ENCODE measurements around the gene RETSAT. TPM values are rescaled to one million over a fixed set of nuclear protein-coding genes. Genes with fewer than 3 reads are reported as not detected.
"Not testable (repeated sequence)": the region's sequence is repeated elsewhere in the genome, so short reads cannot be mapped to it uniquely, and the experiment has no call there.

Gene RETSAT
- total RNA-seq, 3 donors from 2014 or later, result 154 to 378 (median 278) TPM

GRCh38 chr2:85340034-85340892, 14.1 kb downstream of the RETSAT start:
- no peaks in the 10 kb centered on the region for H3K4me1 ChIP-seq (ENCODE audit: low read depth)
- no peak for TF ChIP-seq CTCF (IDR thresholded peaks at IDR 0.05)
- no peaks in the 10 kb centered on the region for H3K9me3 ChIP-seq
- no peak overlapping the region for H3K4me3 ChIP-seq
- peak; percentile 30 for ATAC-seq
- H3K36me3 ChIP-seq (ENCODE audit: low read depth), result no peaks in the 10 kb centered on the region
- no peak for DNase-seq
- intact Hi-C loops (cut with DNase I, micrococcal nuclease), result no loop called here

DNA sequence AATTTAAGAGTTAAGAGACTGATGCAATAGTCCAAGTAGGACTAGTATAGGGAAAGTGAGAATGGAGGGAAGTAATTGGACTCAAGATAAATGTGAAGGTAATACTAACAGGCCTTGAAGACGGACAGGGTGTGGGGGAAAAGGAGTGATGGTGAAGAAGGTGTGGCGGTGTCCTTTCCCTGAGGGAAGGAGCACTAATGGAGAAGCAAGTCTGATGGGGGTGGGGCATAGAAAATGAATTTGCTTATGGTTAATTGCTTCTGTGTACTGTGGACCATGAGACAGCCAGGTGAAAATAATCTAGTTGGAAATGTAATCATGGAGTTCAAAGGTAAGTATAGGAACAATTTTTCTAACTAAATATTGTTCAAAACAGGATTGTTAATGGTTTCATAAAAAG, 19.4 kb downstream of the RETSAT start:
- Histone ChIP-seq H3K9me3 (no peaks in the 10 kb centered on the region), H3K4me3 (no peak overlapping the region), H3K36me3 (ENCODE audit: low read depth) (no peaks in the 10 kb centered on the region), H3K4me1 (ENCODE audit: low read depth) (no peaks in the 10 kb centered on the region)
- no peak for TF ChIP-seq CTCF (IDR thresholded peaks at IDR 0.05)
- no peak for DNase-seq
- intact Hi-C loops (cut with DNase I, micrococcal nuclease), result no loop called here
- ATAC-seq, result peak; percentile 34

GRCh38 chr2:85333877-85334276, 20.5 kb downstream of the RETSAT start:
- DNase-seq; H3K4me1 ChIP-seq (ENCODE audit: low read depth); H3K36me3 ChIP-seq (ENCODE audit: low read depth); intact Hi-C loops (cut with DNase I, micrococcal nuclease); ATAC-seq; H3K4me3 ChIP-seq; H3K9me3 ChIP-seq: not testable (repeated sequence)

DNA sequence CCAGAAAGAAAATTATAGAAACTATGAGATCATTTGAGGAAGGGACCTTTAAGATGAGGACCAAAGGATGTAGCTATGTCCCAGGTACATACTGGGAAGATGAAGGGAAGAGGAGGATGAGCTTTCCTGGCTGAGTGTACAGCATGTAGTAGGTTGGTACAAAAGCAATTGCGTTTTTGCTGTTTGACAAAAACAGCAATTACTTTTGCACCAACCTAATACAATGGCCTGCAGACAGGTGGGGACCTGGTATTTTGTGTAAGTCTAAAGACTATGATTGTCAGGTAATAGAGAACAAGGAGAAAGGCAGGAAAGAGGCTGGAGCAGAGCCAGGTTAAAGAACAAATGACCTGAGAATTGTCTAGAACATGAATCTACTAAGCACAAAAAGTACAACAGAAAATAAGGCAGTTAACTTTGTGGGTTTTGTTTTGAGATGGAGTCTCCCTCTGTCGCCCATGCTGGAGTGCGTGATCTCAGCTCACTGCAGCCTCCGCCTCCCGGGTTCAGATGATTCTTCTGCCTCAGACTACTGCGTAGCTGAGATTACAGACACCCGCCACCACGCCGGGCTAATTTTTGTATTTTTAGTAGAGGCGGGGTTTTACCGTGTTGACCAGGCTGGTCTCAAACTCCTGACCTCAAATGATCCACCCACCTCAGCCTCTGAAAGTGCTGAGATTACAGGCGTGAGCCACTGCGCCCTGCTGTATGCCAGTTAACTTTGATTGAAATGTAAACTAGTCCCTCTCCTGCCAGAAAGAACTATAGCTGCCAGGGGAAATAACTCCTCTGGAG, 23.3 kb downstream of the RETSAT start:
- peaks cover under 1% of the 10 kb centered on the region for H3K4me1 ChIP-seq (ENCODE audit: low read depth)
- no peaks in the 10 kb centered on the region for H3K36me3 ChIP-seq (ENCODE audit: low read depth)
- no peaks in the 10 kb centered on the region for H3K9me3 ChIP-seq
- no peak overlapping the region for H3K4me3 ChIP-seq
- DNase-seq, result no peak
- TF ChIP-seq CTCF (IDR thresholded peaks at IDR 0.05), result no peak
- intact Hi-C loops (cut with DNase I, micrococcal nuclease), result no loop called here
- ATAC-seq, result no peak

- ATAC-seq; H3K36me3 ChIP-seq (ENCODE audit: low read depth); H3K4me3 ChIP-seq; DNase-seq; H3K9me3 ChIP-seq; intact Hi-C loops (cut with DNase I, micrococcal nuclease): not testable (repeated sequence)
- peaks cover 14% of the 10 kb centered on the region for H3K4me1 ChIP-seq (ENCODE audit: low read depth)
Measured at GRCh38 chr2:85329701-85330100, 24.6 kb downstream of the RETSAT start.

- Histone ChIP-seq H3K36me3 (ENCODE audit: low read depth) (no peaks in the 10 kb centered on the region), H3K4me3 (no peak overlapping the region), H3K9me3 (no peaks in the 10 kb centered on the region), H3K4me1 (ENCODE audit: low read depth) (peaks cover 19% of the 10 kb centered on the region)
- ATAC-seq (no peak), DNase-seq (no peak)
- intact Hi-C loops (cut with DNase I, micrococcal nuclease), result no loop called here
- TF ChIP-seq CTCF (IDR thresholded peaks at IDR 0.05), result no peak
Measured at GRCh38 chr2:85329181-85329651, 25.1 kb downstream of the RETSAT start.
